Common myeloid progenitor, CD34-positive (primary cell): Measurements from ENCODE around the gene MAGI2.

Experiments used
- CTCF ChIA-PET: fragments of 350-600 bp; sonication (Branson Sonifier 250); formaldehyde crosslinking; loops from one replicate; lab custom pipeline; 2021; ENCODE audit warnings: antibody characterized with exemption; lab: Charles Lee
- POLR2A ChIA-PET: fragments of 350-600 bp; sonication (Branson Sonifier 250); formaldehyde crosslinking; loops from one replicate; lab custom pipeline; 2021; ENCODE audit warnings: antibody characterized with exemption; lab: Charles Lee
- DNase-seq, 3 donors: peaks; one replicate each; pipeline versions ENCODE4 v3.0.0 to v3.0.0-alpha.2; 2013
- H3K27ac ChIP-seq, 2 experiments: 1 replicate in 1 of 2; 2 replicates in 1 of 2; pipeline ENCODE4 v1.7.0; 2013; ENCODE audit warnings: inconsistent platforms in 2 of 2, low read length in 2 of 2, mild to moderate bottlenecking in 2 of 2, low read depth in 1 of 2, moderate library complexity in 1 of 2; ENCODE audit not compliant: severe bottlenecking in 2 of 2, insufficient read depth in 1 of 2, poor library complexity in 1 of 2
- H3K27me3 ChIP-seq, 5 experiments: replicated peaks in 2 of 5; 1 replicate in 3 of 5; 2 replicates in 2 of 5; pipeline versions ENCODE4 v1.6.1 to v1.7.0; 2013; ENCODE audit warnings: low read length in 4 of 5, mild to moderate bottlenecking in 2 of 5, moderate library complexity in 2 of 5, inconsistent platforms in 1 of 5; ENCODE audit not compliant: insufficient read depth in 5 of 5, control insufficient read depth in 4 of 5
- H3K36me3 ChIP-seq, 4 experiments: 1 replicate in 2 of 4; 2 replicates in 2 of 4; pipeline versions ENCODE4 v1.6.1 to v1.7.0; 2013; ENCODE audit warnings: low read length in 3 of 4, control low read depth in 1 of 4, mild to moderate bottlenecking in 1 of 4; ENCODE audit not compliant: control insufficient read depth in 4 of 4, insufficient read depth in 4 of 4
- H3K4me1 ChIP-seq, 4 experiments: 1 replicate in 3 of 4; 2 replicates in 1 of 4; pipeline versions ENCODE4 v1.6.1 to v1.7.1; 2013; ENCODE audit warnings: low read length in 3 of 4, mild to moderate bottlenecking in 3 of 4, control low read depth in 1 of 4, inconsistent platforms in 1 of 4, moderate library complexity in 1 of 4; ENCODE audit not compliant: control insufficient read depth in 4 of 4, insufficient read depth in 4 of 4; ENCODE audit errors: control extremely low read depth in 1 of 4
- H3K4me3 ChIP-seq, 7 experiments: 1 replicate in 4 of 7; 2 replicates in 3 of 7; pipeline versions ENCODE4 v1.5.1 to v1.7.0; 2013; ENCODE audit warnings: mild to moderate bottlenecking in 7 of 7, low read length in 6 of 7, moderate library complexity in 6 of 7, inconsistent platforms in 2 of 7, low read depth in 2 of 7, control low read depth in 1 of 7; ENCODE audit not compliant: insufficient read depth in 4 of 7, control insufficient read depth in 1 of 7; ENCODE audit errors: extremely low read depth in 1 of 7
- H3K9me3 ChIP-seq, 5 experiments: 1 replicate in 4 of 5; 2 replicates in 1 of 5; pipeline versions ENCODE4 v1.6.1 to v1.7.1; 2013; ENCODE audit warnings: low read length in 4 of 5, mild to moderate bottlenecking in 2 of 5, inconsistent platforms in 1 of 5, low read depth in 1 of 5, moderate library complexity in 1 of 5; ENCODE audit not compliant: control insufficient read depth in 4 of 5, insufficient read depth in 2 of 5; ENCODE audit errors: control extremely low read depth in 1 of 5
- WGBS: methylation state at CpG from one replicate; pipeline ENCODE4 v1.1.5; 2013; ENCODE audit not compliant: insufficient coverage; 5-methylcytosine and 5-hydroxymethylcytosine counted together

The MAGI2 gene

GRCh38 chr7:78675511-78675910, 778.0 kb downstream of the MAGI2 start:
- DNase-seq: no peak
- Histone ChIP-seq H3K9me3 (no peaks in the 10 kb centered on the region), H3K36me3 (no peaks in the 10 kb centered on the region), H3K27ac (no peak overlapping the region), H3K4me1 (no peaks in the 10 kb centered on the region), H3K27me3 (no peaks in the 10 kb centered on the region), H3K4me3 (no peak overlapping the region)
- 100% methylated on average over 1 of the region's 3 CpGs for WGBS
- CTCF ChIA-PET: no interaction called here
- POLR2A ChIA-PET: no interaction called here

GRCh38 chr7:78673272-78673671, 780.2 kb downstream of the MAGI2 start:
- Histone ChIP-seq H3K4me3 (no peak overlapping the region), H3K36me3 (no peaks in the 10 kb centered on the region), H3K27me3 (no peaks in the 10 kb centered on the region), H3K9me3 (no peaks in the 10 kb centered on the region), H3K27ac (no peak overlapping the region), H3K4me1 (no peaks in the 10 kb centered on the region)
- ChIA-PET CTCF (no interaction called here), POLR2A (no interaction called here)
- no peak for DNase-seq

- CTCF ChIA-PET: no interaction called here
- DNase-seq: no peak
- no peak overlapping the region for H3K4me3 ChIP-seq
- no peaks in the 10 kb centered on the region for H3K36me3 ChIP-seq
- H3K4me1 ChIP-seq: no peaks in the 10 kb centered on the region
- POLR2A ChIA-PET: no interaction called here
- no CpG with 5 or more reads among the region's 4 CpGs for WGBS
- H3K9me3 ChIP-seq: peaks cover 0 to 3% (median 0%) of the 10 kb centered on the region in 5 experiments
- H3K27ac ChIP-seq: no peak overlapping the region
- H3K27me3 ChIP-seq: no peaks in the 10 kb centered on the region
These were observed 790.5 kb downstream of the MAGI2 start for GRCh38 chr7:78662939-78663338.

- no peak for DNase-seq
- WGBS: no CpG with 5 or more reads among the region's 3 CpGs
- CTCF ChIA-PET: no interaction called here
These were observed 803.5 kb downstream of the MAGI2 start for GRCh38 chr7:78649976-78650375.

GRCh38 chr7:78649236-78649635, 804.2 kb downstream of the MAGI2 start:
- Histone ChIP-seq H3K27ac (no peak overlapping the region), H3K4me3 (no peak overlapping the region), H3K9me3 (no peaks in the 10 kb centered on the region), H3K36me3 (no peaks in the 10 kb centered on the region), H3K27me3 (no peaks in the 10 kb centered on the region), H3K4me1 (no peaks in the 10 kb centered on the region)
- ChIA-PET POLR2A (no interaction called here), CTCF (no interaction called here)
- WGBS: 100% methylated on average over 1 of the region's 2 CpGs
- no peak for DNase-seq

More at GRCh38 chr7:78649976-78650375, 803.5 kb downstream of the MAGI2 start:
- Histone ChIP-seq H3K4me3 (no peak overlapping the region), H3K4me1 (no peaks in the 10 kb centered on the region), H3K9me3 (no peaks in the 10 kb centered on the region), H3K36me3 (no peaks in the 10 kb centered on the region), H3K27ac (no peak overlapping the region), H3K27me3 (no peaks in the 10 kb centered on the region)
- POLR2A ChIA-PET: no interaction called here

- Histone ChIP-seq H3K4me1 (no peaks in the 10 kb centered on the region), H3K4me3 (no peak overlapping the region), H3K36me3 (no peaks in the 10 kb centered on the region), H3K27ac (no peak overlapping the region), H3K27me3 (no peaks in the 10 kb centered on the region), H3K9me3 (no peaks in the 10 kb centered on the region)
- ChIA-PET CTCF (no interaction called here), POLR2A (no interaction called here)
- DNase-seq: no peak
These were observed 810.7 kb downstream of the MAGI2 start for GRCh38 chr7:78642751-78643150.

GRCh38 chr7:78638364-78638763, 815.1 kb downstream of the MAGI2 start:
- H3K27me3 ChIP-seq: no peaks in the 10 kb centered on the region
- ChIA-PET POLR2A (interaction anchor here (0.6 kb wide), 1 partner anchor 167 kb away, joined by 3 read pairs; no protein-coding TSS in a partner anchor), CTCF (interaction anchor here (0.6 kb wide), 1 partner anchor 207 kb away, joined by 3 read pairs; no protein-coding TSS in a partner anchor)
- no peaks in the 10 kb centered on the region for H3K36me3 ChIP-seq
- H3K27ac ChIP-seq: no peak overlapping the region
- H3K4me1 ChIP-seq: no peaks in the 10 kb centered on the region
- DNase-seq: no peak
- H3K9me3 ChIP-seq: no peaks in the 10 kb centered on the region
- no peak overlapping the region for H3K4me3 ChIP-seq
